Activated T-cell treated with anti-CD3 and anti-CD28 coated beads, Interleukin-2, amount 50 U/mL, for 4 hours (primary cell): Measurements from ENCODE around the gene PPP2R1A. TPM values are rescaled to one million over a fixed set of nuclear protein-coding genes. Genes with fewer than 3 reads are reported as not detected.
"Not testable (repeated sequence)": the region's sequence is repeated elsewhere in the genome, so short reads cannot be mapped to it uniquely, and the experiment has no call there.

ENCODE experiments used
- ATAC-seq, 2 donors: fragments of 200-7000 bp; cut with Tn5 transposase; one replicate each; pipeline ENCODE4 v1.10.0; 2021
- DNase-seq: peaks from one replicate; pipeline ENCODE4 v3.0.0-alpha.2; 2020
- H3K27me3 Mint-ChIP-seq: one replicate; pipeline ENCODE4 v1.8.0; 2021; ENCODE audit warnings: low read depth, mixed read lengths
- H3K36me3 Mint-ChIP-seq: one replicate; pipeline ENCODE4 v1.8.0; 2022; ENCODE audit warnings: mixed read lengths; ENCODE audit not compliant: insufficient read depth
- H3K4me1 Mint-ChIP-seq: one replicate; pipeline ENCODE4 v1.8.0; 2021; ENCODE audit warnings: low read depth, mixed read lengths
- H3K4me3 Mint-ChIP-seq: one replicate; pipeline ENCODE4 v1.8.0; 2021; ENCODE audit warnings: mild to moderate bottlenecking, moderate library complexity, mixed read lengths
- H3K9me3 Mint-ChIP-seq: one replicate; pipeline ENCODE4 v1.8.0; 2021; ENCODE audit warnings: mixed read lengths
- total RNA-seq, 3 donors: library from RNA; stranded (reverse); gene quantifications; one replicate each; pipeline ENCODE4 v1.2.1, GENCODE V29; 2021

The PPP2R1A gene
- total RNA-seq, 3 donors from 2014 or later = 297 to 317 (median 310) TPM

GRCh38 chr19:52244021-52244420 is 54.2 kb downstream of the PPP2R1A start:
- no peaks in the 10 kb centered on the region for H3K4me1 Mint-ChIP-seq
- DNase-seq (no peak), ATAC-seq (no peak)
- H3K36me3 Mint-ChIP-seq = no peaks in the 10 kb centered on the region
- H3K4me3 Mint-ChIP-seq = no peak overlapping the region
- no peaks in the 10 kb centered on the region for H3K27me3 Mint-ChIP-seq
- H3K9me3 Mint-ChIP-seq = no peaks in the 10 kb centered on the region

- H3K4me1 Mint-ChIP-seq = no peaks in the 10 kb centered on the region
These were observed 58.4 kb downstream of the PPP2R1A start for GRCh38 chr19:52248241-52248640.

GRCh38 chr19:52258426-52258825 is 68.6 kb downstream of the PPP2R1A start:
- no peak for ATAC-seq
- Mint-ChIP-seq H3K9me3 (peaks cover 5% of the 10 kb centered on the region), H3K27me3 (peaks cover 3% of the 10 kb centered on the region), H3K36me3 (no peaks in the 10 kb centered on the region), H3K4me1 (no peaks in the 10 kb centered on the region), H3K4me3 (no peak overlapping the region)
- no peak for DNase-seq

More at GRCh38 chr19:52248241-52248640, 58.4 kb downstream of the PPP2R1A start:
- no peaks in the 10 kb centered on the region for H3K36me3 Mint-ChIP-seq
- H3K27me3 Mint-ChIP-seq = no peaks in the 10 kb centered on the region
- DNase-seq = peak; percentile 60
- ATAC-seq = peak; percentile 63 to 69
- no peak overlapping the region for H3K4me3 Mint-ChIP-seq
- H3K9me3 Mint-ChIP-seq = peaks cover 3% of the 10 kb centered on the region

- not testable (repeated sequence) for H3K4me3 Mint-ChIP-seq, H3K36me3 Mint-ChIP-seq, ATAC-seq, H3K4me1 Mint-ChIP-seq, H3K27me3 Mint-ChIP-seq, H3K9me3 Mint-ChIP-seq, DNase-seq
These were observed 75.7 kb downstream of the PPP2R1A start for GRCh38 chr19:52265556-52265955.

GRCh38 chr19:52269338-52270261 is 79.7 kb downstream of the PPP2R1A start, which contains the start of gene ZNF766:
ZNF766 (plus strand) TSS chr19:52269587; CDS start chr19:52269614, 27 bp downstream.
- H3K4me1 Mint-ChIP-seq = peaks cover 37% of the 10 kb centered on the region
- H3K9me3 Mint-ChIP-seq = peaks cover 15% of the 10 kb centered on the region
- H3K4me3 Mint-ChIP-seq = peak within 1 kb of the TSS; percentile 97
- peak; percentile 98 for DNase-seq
- peak; percentile 98 for ATAC-seq
- H3K36me3 Mint-ChIP-seq = peaks cover 31% of the 10 kb centered on the region
- H3K27me3 Mint-ChIP-seq = no peaks in the 10 kb centered on the region

- Mint-ChIP-seq H3K4me1 (peaks cover 39% of the 10 kb centered on the region), H3K9me3 (peaks cover 15% of the 10 kb centered on the region), H3K4me3 (peak overlapping the region; percentile 97), H3K36me3 (peaks cover 35% of the 10 kb centered on the region), H3K27me3 (no peaks in the 10 kb centered on the region)
- no peak for ATAC-seq
- DNase-seq = no peak
These were observed 80.5 kb downstream of the PPP2R1A start for GRCh38 chr19:52270266-52270885.

- no peaks in the 10 kb centered on the region for H3K27me3 Mint-ChIP-seq
- H3K4me1 Mint-ChIP-seq = peaks cover 58% of the 10 kb centered on the region
- peaks cover 18% of the 10 kb centered on the region for H3K9me3 Mint-ChIP-seq
- DNase-seq = no peak
- ATAC-seq = no peak
- no peak overlapping the region for H3K4me3 Mint-ChIP-seq
- H3K36me3 Mint-ChIP-seq = peaks cover 56% of the 10 kb centered on the region
These were observed 83.4 kb downstream of the PPP2R1A start for GRCh38 chr19:52273301-52273700.

- DNase-seq = no peak
- peaks cover 65% of the 10 kb centered on the region for H3K4me1 Mint-ChIP-seq
- H3K27me3 Mint-ChIP-seq = no peaks in the 10 kb centered on the region
- ATAC-seq = no peak
- H3K4me3 Mint-ChIP-seq = no peak overlapping the region
- peaks cover 64% of the 10 kb centered on the region for H3K36me3 Mint-ChIP-seq
- peaks cover 25% of the 10 kb centered on the region for H3K9me3 Mint-ChIP-seq
These were observed 84.3 kb downstream of the PPP2R1A start for GRCh38 chr19:52274191-52274590.

GRCh38 chr19:52275988-52276387 is 86.1 kb downstream of the PPP2R1A start:
- H3K36me3 Mint-ChIP-seq = peaks cover 65% of the 10 kb centered on the region
- ATAC-seq (no peak), DNase-seq (no peak)
- H3K27me3 Mint-ChIP-seq = no peaks in the 10 kb centered on the region
- H3K4me1 Mint-ChIP-seq = peaks cover 55% of the 10 kb centered on the region
- H3K9me3 Mint-ChIP-seq = peaks cover 28% of the 10 kb centered on the region
- no peak overlapping the region for H3K4me3 Mint-ChIP-seq

GRCh38 chr19:52277471-52277870 is 87.6 kb downstream of the PPP2R1A start:
- ATAC-seq = no peak
- no peak for DNase-seq
- H3K9me3 Mint-ChIP-seq = peaks cover 24% of the 10 kb centered on the region

More at GRCh38 chr19:52277471-52277870, 87.6 kb downstream of the PPP2R1A start:
- Mint-ChIP-seq H3K36me3 (peaks cover 64% of the 10 kb centered on the region), H3K27me3 (no peaks in the 10 kb centered on the region), H3K4me3 (no peak overlapping the region), H3K4me1 (peaks cover 45% of the 10 kb centered on the region)

Other genes starting within 250 kb of the PPP2R1A start
- 1 to 10 TPM; 6.9 to 7.2 (median 7.1) TPM for gene ZNF350, start 203.2 kb upstream of the PPP2R1A start, total RNA-seq
- gene ZNF615, start 181.8 kb upstream of the PPP2R1A start, total RNA-seq = 1 to 10 TPM; 3.7 to 4.5 (median 4.2) TPM
- gene ZNF614, start 161.7 kb upstream of the PPP2R1A start, total RNA-seq = 10 to 100 TPM; 10.5 to 12.3 (median 11.2) TPM
- 1 to 10 TPM; 9.1 to 9.8 (median 9.4) TPM for gene ZNF432, start 141.2 kb upstream of the PPP2R1A start, total RNA-seq
- gene ZNF841, start 94.3 kb upstream of the PPP2R1A start, total RNA-seq = 1 to 10 TPM; 8.0 to 8.7 (median 8.4) TPM
- gene ZNF616, start 50.1 kb upstream of the PPP2R1A start, total RNA-seq = 1 to 10 TPM; 7.1 to 8.7 (median 7.2) TPM
- gene ZNF836, start 18.4 kb upstream of the PPP2R1A start, total RNA-seq = 1 to 10 TPM; 2.0 to 4.3 (median 3.3) TPM
- gene ZNF766, start 79.5 kb downstream of the PPP2R1A start, total RNA-seq = 10 to 100 TPM; 13.1 to 15.9 (median 13.6) TPM
- gene ZNF480, start 107.1 kb downstream of the PPP2R1A start, total RNA-seq = 1 to 10 TPM; 3.1 to 5.6 (median 5.0) TPM
- under 1 TPM in 2 of 3 donors, not detected in 1; 0.18 to 0.27 TPM for gene ZNF610, start 146.2 kb downstream of the PPP2R1A start, total RNA-seq
- 10 to 100 TPM in 2 of 3 donors, 1 to 10 TPM in 1; 10.0 to 16.5 (median 10.0) TPM for gene ZNF880, start 179.9 kb downstream of the PPP2R1A start, total RNA-seq
- 1 to 10 TPM; 2.6 to 4.6 (median 4.5) TPM for gene ZNF528, start 207.8 kb downstream of the PPP2R1A start, total RNA-seq
- not detected for gene ZNF534, start 239.1 kb downstream of the PPP2R1A start, total RNA-seq